T-helper 2 cell treated with Interferon-gamma antibody and Interleukin-4, amounts not matched to agents 5 μg/mL and 100 μg/mL, for 36 hours (primary cell): ENCODE measurements around the gene TAX1BP1.
"Not testable (repeated sequence)": the region's sequence is repeated elsewhere in the genome, so short reads cannot be mapped to it uniquely, and the experiment has no call there.

Source experiments
- DNase-seq: peaks from one replicate; pipeline ENCODE4 v3.0.0; 2021; ENCODE audit warnings: low spot score
- H3K27ac Mint-ChIP-seq: one replicate; pipeline ENCODE4 v1.8.0; 2021; ENCODE audit warnings: mild to moderate bottlenecking, mixed read lengths
- H3K27me3 Mint-ChIP-seq: one replicate; pipeline ENCODE4 v1.8.0; 2021; ENCODE audit warnings: low read depth, mixed read lengths
- H3K36me3 Mint-ChIP-seq: one replicate; pipeline ENCODE4 v1.8.0; 2021; ENCODE audit warnings: low read depth, mixed read lengths
- H3K4me1 Mint-ChIP-seq: one replicate; pipeline ENCODE4 v1.8.0; 2021; ENCODE audit warnings: low read depth, mixed read lengths
- H3K4me3 Mint-ChIP-seq: one replicate; pipeline ENCODE4 v1.8.0; 2022; ENCODE audit warnings: mild to moderate bottlenecking, moderate library complexity, mixed read lengths
- H3K9me3 Mint-ChIP-seq: one replicate; pipeline ENCODE4 v1.8.0; 2021; ENCODE audit warnings: mixed read lengths

TAX1BP1 gene

DNA sequence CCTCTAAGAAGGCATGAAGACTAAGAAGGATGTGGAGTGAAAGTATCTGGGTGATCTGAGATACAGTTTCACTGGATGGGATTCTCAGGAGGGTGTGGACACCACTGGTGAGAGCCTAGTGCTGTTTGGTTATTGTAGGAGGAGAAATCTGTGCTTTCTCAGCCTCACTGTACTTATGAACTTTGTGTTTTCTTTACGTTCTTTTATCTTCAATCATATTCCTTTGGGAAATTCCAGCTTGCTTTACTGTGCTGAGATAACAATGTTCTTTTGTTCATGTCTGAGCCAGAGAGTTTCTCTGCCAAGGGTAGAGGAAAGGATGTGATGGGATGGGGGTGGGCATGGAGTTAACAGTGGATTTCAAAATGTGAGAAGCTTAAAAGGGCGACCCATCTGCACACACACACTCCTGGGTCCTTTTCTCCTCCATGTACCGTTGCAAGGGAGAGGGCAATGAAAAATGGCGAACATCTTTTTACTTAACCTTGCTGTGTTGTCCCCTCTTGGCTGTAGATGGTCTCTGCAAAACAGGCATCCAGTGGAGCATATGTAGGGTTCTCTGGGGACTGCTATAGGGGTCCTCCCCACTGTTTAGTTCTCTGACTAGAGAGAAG, 25.0 kb upstream of the TAX1BP1 start:
- H3K27me3 Mint-ChIP-seq, result peaks cover 11% of the 10 kb centered on the region
- no peak overlapping the region for H3K4me3 Mint-ChIP-seq
- no peaks in the 10 kb centered on the region for H3K36me3 Mint-ChIP-seq
- peaks cover 2% of the 10 kb centered on the region for H3K4me1 Mint-ChIP-seq
- H3K9me3 Mint-ChIP-seq, result no peaks in the 10 kb centered on the region
- H3K27ac Mint-ChIP-seq, result no peak overlapping the region
- DNase-seq, result no peak

DNA sequence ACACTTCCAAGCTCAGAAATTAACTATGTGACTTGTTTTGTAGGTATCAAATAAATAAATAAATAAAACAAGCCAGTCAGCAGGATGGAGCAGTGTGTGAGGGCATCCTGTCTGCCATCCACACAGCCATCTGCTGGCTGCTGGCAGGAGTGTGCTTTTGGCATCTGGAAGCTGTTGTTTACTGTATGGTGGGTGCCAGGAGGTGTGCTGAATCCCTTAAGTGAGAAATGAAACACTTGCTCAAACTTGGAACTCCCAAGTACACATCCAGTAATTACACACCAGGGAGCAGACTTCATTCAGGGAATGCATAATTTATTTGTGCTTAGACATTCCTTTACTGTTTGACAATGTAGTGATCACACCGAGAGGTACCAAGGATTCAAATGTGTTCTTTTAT, 16.9 kb upstream of the TAX1BP1 start:
- H3K9me3 Mint-ChIP-seq, result no peaks in the 10 kb centered on the region
- H3K27ac Mint-ChIP-seq, result no peak overlapping the region
- H3K4me3 Mint-ChIP-seq, result no peak overlapping the region
- peaks cover 5% of the 10 kb centered on the region for H3K27me3 Mint-ChIP-seq
- DNase-seq, result no peak
- peaks cover 5% of the 10 kb centered on the region for H3K4me1 Mint-ChIP-seq
- no peaks in the 10 kb centered on the region for H3K36me3 Mint-ChIP-seq

DNA sequence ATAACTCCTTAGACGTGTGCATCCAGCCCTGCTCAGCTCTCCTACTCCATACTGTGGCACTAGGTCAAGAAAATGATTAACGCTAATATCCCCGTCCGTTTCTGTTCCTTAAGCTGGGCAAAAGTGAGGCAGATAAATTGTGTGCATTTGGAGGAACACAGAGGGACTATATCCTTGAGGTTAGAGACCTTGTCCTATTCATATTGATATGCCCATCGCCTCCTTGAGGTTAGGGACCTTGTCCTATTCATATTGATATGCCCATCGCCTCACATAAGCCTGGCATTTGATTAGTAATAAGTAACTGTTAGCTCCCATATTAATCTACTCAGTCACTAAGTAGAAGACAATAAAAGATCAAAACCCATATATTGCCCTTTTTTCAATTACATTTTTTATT, 12.9 kb upstream of the TAX1BP1 start:
- no peaks in the 10 kb centered on the region for H3K27me3 Mint-ChIP-seq
- peaks cover 5% of the 10 kb centered on the region for H3K4me1 Mint-ChIP-seq
- no peaks in the 10 kb centered on the region for H3K36me3 Mint-ChIP-seq
- no peaks in the 10 kb centered on the region for H3K9me3 Mint-ChIP-seq
- H3K27ac Mint-ChIP-seq, result no peak overlapping the region
- no peak for DNase-seq
- no peak overlapping the region for H3K4me3 Mint-ChIP-seq

DNA sequence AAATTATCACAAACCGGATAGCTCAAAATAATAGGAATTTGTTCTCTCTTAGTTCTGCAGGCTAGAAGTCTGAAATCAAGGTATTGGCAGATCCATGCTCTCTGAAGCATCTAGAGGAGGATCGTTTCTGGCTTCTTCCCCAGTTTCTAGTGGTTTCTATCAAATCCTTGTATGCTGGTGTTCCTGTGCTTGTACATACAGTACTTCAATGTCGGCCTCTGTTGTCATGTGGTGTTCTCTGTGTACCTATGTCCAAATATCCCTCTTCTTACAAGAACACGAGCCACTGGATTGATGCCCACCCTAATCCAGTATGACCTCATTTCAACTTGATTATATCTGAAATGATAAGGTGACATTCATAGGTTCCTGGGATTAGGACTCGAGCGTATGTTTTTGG, 9.8 kb upstream of the TAX1BP1 start:
- DNase-seq, result no peak
- Mint-ChIP-seq H3K36me3 (no peaks in the 10 kb centered on the region), H3K9me3 (no peaks in the 10 kb centered on the region), H3K4me3 (no peak overlapping the region), H3K27ac (no peak overlapping the region), H3K4me1 (peaks cover 5% of the 10 kb centered on the region), H3K27me3 (peaks cover 10% of the 10 kb centered on the region)

DNA sequence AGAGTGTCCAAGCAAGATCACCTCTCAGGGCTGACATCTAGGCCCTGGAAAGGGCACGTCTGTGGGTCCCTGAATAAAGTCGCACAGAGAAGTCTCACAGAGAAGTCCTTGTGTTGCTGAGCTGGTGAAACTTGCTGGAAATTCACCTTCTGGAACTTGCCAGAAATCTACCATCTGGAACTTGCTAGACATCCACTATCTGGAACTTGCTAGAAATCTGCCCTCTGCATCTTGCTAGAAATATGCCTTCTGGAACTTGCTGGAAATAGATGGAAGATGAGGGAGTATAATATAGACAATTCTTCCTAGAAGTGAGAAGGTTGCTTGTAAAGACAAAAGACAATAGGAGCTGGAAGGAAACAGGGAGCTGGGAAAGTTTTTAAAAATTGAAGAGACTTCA, 5.4 kb upstream of the TAX1BP1 start:
- no peak overlapping the region for H3K27ac Mint-ChIP-seq
- H3K36me3 Mint-ChIP-seq, result no peaks in the 10 kb centered on the region
- peaks cover 15% of the 10 kb centered on the region for H3K27me3 Mint-ChIP-seq
- no peak overlapping the region for H3K4me3 Mint-ChIP-seq
- no peaks in the 10 kb centered on the region for H3K9me3 Mint-ChIP-seq
- DNase-seq, result no peak
- peaks cover 6% of the 10 kb centered on the region for H3K4me1 Mint-ChIP-seq

DNA sequence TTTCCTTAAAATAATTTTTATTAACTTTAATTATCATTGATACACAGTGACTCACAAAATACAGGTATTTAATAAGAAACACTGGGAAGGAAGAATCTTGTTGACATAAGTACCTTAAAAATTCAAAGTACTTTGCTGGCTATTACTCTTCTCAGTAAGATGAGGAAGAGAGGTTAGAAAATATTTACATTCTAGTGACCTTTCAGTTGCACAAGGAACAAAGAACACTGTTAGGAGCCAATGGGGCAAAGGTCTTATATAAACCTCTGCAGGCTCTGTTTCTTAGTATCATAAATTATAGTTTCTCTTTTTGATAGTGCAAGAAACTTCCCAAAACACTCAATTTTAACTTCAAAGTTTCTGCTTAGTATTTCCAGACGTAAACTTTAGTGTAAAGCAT, 4.8 kb upstream of the TAX1BP1 start:
- peaks cover 6% of the 10 kb centered on the region for H3K4me1 Mint-ChIP-seq
- H3K36me3 Mint-ChIP-seq, result no peaks in the 10 kb centered on the region
- H3K9me3 Mint-ChIP-seq, result no peaks in the 10 kb centered on the region
- H3K27me3 Mint-ChIP-seq, result peaks cover 15% of the 10 kb centered on the region
- H3K4me3 Mint-ChIP-seq, result no peak overlapping the region
- no peak for DNase-seq
- H3K27ac Mint-ChIP-seq, result no peak overlapping the region

DNA sequence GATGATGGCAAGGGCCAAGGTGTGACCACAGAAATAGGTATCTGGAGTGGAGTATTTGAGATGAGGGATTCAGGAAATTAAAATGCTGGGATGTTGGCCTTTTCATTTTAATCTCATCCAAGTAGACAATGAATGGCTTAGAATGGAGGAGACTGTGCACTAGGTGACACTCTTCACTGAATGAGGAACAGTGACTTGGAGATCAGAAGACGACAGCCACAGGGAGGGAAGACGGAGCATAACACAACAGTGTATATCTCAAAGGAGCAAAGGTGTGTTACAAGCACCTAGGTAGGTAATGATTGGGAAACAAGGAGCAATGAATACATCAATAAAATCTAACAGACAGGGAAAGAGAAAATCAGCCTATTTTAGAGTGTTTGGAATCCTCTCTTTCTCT, 4.1 kb upstream of the TAX1BP1 start:
- H3K9me3 Mint-ChIP-seq, result no peaks in the 10 kb centered on the region
- H3K4me3 Mint-ChIP-seq, result no peak overlapping the region
- H3K4me1 Mint-ChIP-seq, result peaks cover 7% of the 10 kb centered on the region
- peaks cover 15% of the 10 kb centered on the region for H3K27me3 Mint-ChIP-seq
- H3K27ac Mint-ChIP-seq, result no peak overlapping the region
- no peak for DNase-seq
- no peaks in the 10 kb centered on the region for H3K36me3 Mint-ChIP-seq

DNA sequence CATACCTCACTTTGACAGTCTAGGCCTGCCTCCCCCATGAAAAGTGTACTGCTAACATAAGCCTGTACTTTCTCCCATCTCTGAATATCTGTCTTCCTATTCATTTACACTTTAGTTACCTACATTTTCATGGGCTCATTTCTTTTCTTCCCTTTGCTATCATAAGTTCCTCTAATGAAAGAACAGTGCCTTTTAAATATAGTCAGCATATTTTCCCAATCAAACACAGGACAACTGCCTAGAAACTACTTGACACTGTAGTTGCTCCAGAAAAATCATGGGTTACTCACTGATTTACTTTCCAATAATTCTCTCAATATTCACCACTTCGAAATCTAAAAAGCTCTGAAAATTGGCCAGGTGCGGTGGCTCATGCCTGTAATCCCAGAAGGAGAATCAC, 2.8 kb upstream of the TAX1BP1 start:
- Mint-ChIP-seq H3K27me3 (peaks cover 15% of the 10 kb centered on the region), H3K9me3 (no peaks in the 10 kb centered on the region), H3K27ac (no peak overlapping the region), H3K4me3 (no peak overlapping the region), H3K4me1 (peaks cover 17% of the 10 kb centered on the region), H3K36me3 (no peaks in the 10 kb centered on the region)
- no peak for DNase-seq

DNA sequence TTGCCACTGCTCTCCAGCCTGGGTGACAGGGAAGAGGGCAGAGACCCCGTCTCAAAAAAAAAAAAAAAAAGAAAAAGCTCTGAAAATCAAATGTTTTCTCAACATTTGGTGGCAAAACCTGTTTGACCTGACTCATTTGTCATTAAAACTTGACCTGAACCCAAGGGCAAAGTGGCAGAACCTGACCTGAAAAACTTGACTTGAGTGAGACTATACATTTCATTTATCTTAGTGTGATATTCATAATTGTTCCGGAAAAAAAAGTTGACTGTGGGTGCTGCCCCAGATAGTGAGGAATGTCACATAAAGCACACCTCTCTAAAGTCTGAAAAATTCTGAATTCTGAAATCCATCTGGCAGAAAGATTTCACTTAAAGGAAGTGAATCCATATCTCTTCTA, 2.3 kb upstream of the TAX1BP1 start:
- Mint-ChIP-seq H3K27ac (no peak overlapping the region), H3K4me3 (no peak overlapping the region), H3K9me3 (no peaks in the 10 kb centered on the region), H3K4me1 (peaks cover 22% of the 10 kb centered on the region), H3K27me3 (peaks cover 15% of the 10 kb centered on the region), H3K36me3 (peaks cover 3% of the 10 kb centered on the region)
- no peak for DNase-seq

DNA sequence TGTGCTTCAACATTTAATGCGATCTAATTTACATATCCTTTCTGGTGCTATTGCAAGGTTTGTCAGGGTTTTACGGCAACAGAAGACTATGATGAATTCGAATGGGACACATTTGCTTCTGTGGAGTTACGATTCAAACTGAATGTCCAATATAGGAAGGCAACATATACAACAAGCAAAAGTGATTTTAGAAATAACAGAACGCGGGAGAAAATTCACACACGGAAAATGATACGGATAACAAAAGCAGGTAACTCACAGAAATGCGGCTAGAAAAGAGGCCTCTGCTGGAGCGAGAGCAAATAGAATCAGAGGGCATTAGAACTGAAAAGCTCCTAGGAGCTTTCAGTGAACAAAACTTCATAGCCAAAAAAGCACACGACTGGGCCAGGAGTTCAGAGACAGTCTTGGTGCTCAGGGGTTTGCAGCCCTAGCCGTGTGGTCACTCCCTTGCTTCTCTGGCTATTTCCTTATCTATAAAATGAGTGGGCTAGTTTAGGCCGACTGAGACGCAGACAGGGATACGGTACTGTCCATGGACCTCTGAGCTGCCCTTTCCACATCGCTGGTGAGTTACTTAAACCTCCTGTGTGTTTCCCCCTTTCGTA, 557 bp upstream of the TAX1BP1 start:
- Mint-ChIP-seq H3K27ac (peak overlapping the region; percentile 99), H3K9me3 (no peaks in the 10 kb centered on the region), H3K4me1 (peaks cover 22% of the 10 kb centered on the region), H3K4me3 (peak overlapping the region; percentile 94), H3K27me3 (peaks cover 10% of the 10 kb centered on the region), H3K36me3 (peaks cover 4% of the 10 kb centered on the region)
- no peak for DNase-seq

DNA sequence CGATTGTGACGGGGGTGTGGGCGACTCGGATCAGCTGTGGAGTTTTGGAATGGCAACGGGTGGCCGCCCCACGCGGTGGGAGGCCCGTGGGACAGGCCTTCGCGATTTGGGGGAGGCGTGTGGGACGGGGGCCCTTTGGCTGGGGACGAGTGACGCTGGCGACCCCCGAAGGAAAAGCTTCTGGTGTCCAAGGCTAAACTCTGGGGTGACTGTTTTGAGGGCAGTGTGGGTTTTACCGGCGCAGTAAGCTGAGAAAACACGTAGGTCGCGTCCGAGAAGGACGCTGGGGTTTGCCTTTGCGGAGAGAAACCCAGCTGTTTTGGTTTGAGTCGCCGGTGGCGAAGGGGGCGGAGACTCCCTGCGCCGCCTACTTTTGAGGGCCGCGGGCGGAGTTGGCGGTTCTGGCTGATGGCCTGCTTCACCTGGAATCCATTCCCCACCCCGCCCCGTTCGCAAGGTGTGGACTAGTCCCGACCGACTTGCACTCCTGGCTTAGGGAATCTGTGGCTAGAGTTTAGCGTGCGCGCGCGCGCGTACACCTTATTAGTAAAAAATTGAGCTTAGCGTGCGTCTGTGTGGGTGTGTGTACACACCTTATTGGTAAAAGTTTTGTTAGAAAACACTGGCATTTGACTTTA, 606 bp downstream of the TAX1BP1 start:
- peak; percentile 87 for DNase-seq
- Mint-ChIP-seq H3K4me1 (peaks cover 28% of the 10 kb centered on the region), H3K9me3 (no peaks in the 10 kb centered on the region), H3K27ac (peak overlapping the region; percentile 99), H3K27me3 (peaks cover 3% of the 10 kb centered on the region), H3K4me3 (peak overlapping the region; percentile 94), H3K36me3 (peaks cover 7% of the 10 kb centered on the region)

DNA sequence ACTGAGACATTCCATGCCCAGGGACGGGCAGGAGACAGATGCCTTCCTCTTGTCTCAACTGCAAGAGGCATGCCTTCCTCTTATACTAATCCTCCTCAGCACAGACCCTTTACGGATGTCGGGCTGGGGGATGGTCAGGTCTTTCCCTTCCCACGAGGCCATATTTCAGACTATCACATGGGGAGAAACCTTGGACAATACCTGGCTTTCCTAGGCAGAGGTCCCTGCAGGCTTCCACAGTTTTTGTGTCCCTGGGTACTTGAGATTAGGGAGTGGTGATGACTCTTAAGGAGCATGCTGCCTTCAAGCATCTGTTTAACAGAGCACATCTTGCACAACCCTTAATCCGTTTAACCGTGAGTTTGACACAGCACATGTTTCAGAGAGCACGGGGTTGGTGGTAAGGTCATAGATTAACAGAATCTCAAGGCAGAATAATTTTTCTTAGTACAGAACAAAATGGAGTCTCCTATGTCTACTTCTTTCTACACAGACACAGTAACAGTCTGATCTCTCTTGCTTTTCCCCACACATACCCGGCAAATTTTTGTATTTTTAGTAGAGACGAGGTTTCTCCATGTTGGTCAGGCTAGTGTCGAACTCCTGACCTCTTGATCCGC, 2.2 kb downstream of the TAX1BP1 start:
- H3K4me1 Mint-ChIP-seq, result peaks cover 32% of the 10 kb centered on the region
- not testable (repeated sequence) for DNase-seq, H3K27ac Mint-ChIP-seq, H3K36me3 Mint-ChIP-seq, H3K27me3 Mint-ChIP-seq, H3K9me3 Mint-ChIP-seq
- H3K4me3 Mint-ChIP-seq, result peak overlapping the region; percentile 42

DNA sequence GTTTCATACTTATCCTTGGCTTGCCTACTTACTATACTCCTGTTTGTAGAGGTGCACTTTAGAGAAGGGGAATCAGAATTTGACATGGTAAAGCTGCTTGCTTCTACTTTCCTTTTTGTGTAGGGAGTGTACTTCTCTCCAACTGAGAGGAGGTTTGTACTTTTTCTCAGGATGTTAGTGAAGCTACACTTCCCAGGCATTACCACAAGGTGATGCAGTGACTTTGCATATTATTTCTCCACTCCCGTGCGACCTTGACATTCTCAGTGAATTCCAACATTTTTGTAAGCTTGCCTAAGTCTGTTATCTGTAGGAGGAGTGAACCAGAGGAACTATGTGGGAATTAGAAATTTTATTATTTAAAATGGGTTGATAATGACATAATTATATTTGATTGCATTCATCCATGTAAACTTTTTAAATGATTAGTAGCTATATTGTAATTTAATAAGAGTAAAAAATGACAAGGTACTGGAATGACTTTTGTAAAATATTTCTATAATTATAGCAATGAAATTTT, 5.2 kb downstream of the TAX1BP1 start:
- Mint-ChIP-seq H3K4me1 (peaks cover 29% of the 10 kb centered on the region), H3K27ac (no peak overlapping the region), H3K9me3 (no peaks in the 10 kb centered on the region), H3K36me3 (peaks cover 20% of the 10 kb centered on the region), H3K4me3 (peak overlapping the region; percentile 33), H3K27me3 (no peaks in the 10 kb centered on the region)
- no peak for DNase-seq

DNA sequence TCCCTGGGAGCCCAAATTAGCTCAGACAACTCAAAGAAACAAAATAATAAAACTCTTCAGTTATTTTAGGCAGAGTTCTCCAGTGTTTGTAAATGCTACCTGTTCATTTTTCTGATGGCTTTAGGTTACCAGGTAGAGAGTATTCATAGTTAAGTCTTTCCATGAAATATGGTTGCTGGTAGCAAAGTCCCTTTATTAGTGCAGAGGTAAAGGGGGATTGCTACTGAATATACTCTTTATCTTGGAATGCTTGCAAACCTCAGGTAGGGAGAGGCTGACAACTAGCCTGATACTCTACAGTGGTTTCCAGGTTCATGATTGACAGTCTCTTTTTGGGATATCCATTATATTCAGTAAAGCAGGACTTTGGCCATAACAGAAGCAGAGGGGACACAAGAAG, 6.5 kb downstream of the TAX1BP1 start:
- H3K4me3 Mint-ChIP-seq, result no peak overlapping the region
- peaks cover 23% of the 10 kb centered on the region for H3K4me1 Mint-ChIP-seq
- DNase-seq, result no peak

More for the DNA sequence above, 6.5 kb downstream of the TAX1BP1 start:
- Mint-ChIP-seq H3K27ac (no peak overlapping the region), H3K9me3 (no peaks in the 10 kb centered on the region), H3K27me3 (no peaks in the 10 kb centered on the region), H3K36me3 (peaks cover 29% of the 10 kb centered on the region)
